Testis (tissue), 3 donors: ENCODE measurements around the gene TBC1D19. TPM values are rescaled to one million over a fixed set of nuclear protein-coding genes. Genes with fewer than 3 reads are reported as not detected.
A peak's percentile ranks its signal among the peaks of the same experiment; 100 is the strongest.
"Not testable (repeated sequence)": the region's sequence is repeated elsewhere in the genome, so short reads cannot be mapped to it uniquely, and the experiment has no call there.

ENCODE experiments used
- DNase-seq: peaks from one replicate; pipeline ENCODE4 v3.0.0-alpha.2; 2019
- H3K27ac ChIP-seq, 2 donors: fragments of 200-600 bp; sonication (generic); one replicate each; pipeline ENCODE4 v1.5.1; 2019
- H3K27me3 ChIP-seq: fragments of 200-600 bp; sonication (generic); one replicate; pipeline ENCODE4 v1.5.1; 2019
- H3K36me3 ChIP-seq: fragments of 200-600 bp; sonication (generic); one replicate; pipeline ENCODE4 v1.5.1; 2017; ENCODE audit warnings: low read depth; ENCODE audit errors: missing control alignments
- H3K4me1 ChIP-seq: fragments of 200-600 bp; sonication (generic); one replicate; pipeline ENCODE4 v1.5.1; 2019
- H3K4me3 ChIP-seq, 2 donors: fragments of 200-600 bp; sonication (generic); one replicate each; pipeline ENCODE4 v1.5.1; 2017 to 2019
- H3K9me3 ChIP-seq: fragments of 200-600 bp; sonication (generic); one replicate; pipeline ENCODE4 v1.5.1; 2017
- CTCF ChIP-seq, 3 experiments: fragments of 450-650 bp in 2 of 3; fragments of 200-600 bp in 1 of 3; sonication (generic) in 1 of 3; IDR thresholded peaks; one replicate each; pipeline ENCODE4 v1.5.1; 2016 to 2019; ENCODE audit warnings: antibody characterized with exemption in 3 of 3, mild to moderate bottlenecking in 2 of 3, moderate library complexity in 1 of 3
- POLR2A ChIP-seq: fragments of 450-650 bp; IDR thresholded peaks from one replicate; pipeline ENCODE4 v1.6.1; 2017; ENCODE audit warnings: antibody characterized with exemption, mild to moderate bottlenecking, moderate library complexity
- WGBS, 2 donors: methylation state at CpG; one replicate each; pipeline ENCODE4 v1.1.5; 2018; 5-methylcytosine and 5-hydroxymethylcytosine counted together
- intact Hi-C: fragments of 100-400 bp; cut with DNase I; formaldehyde crosslinking; loops from one replicate; pipeline ENCODE4 v1.15.1; 2023; ENCODE audit warnings: low total_unique reads
- polyA plus RNA-seq: library from polyadenylated mRNA; stranded (reverse); fragments of 350-450 nt; fragmentation: Illumina TruSeq; extraction: RNeasy Lipid Tissue Mini Kit (QIAGEN cat#74804); gene quantifications from one replicate; pipeline ENCODE4 v1.2.3, GENCODE V29; 2014; ENCODE audit warnings: low read depth, low replicate concordance; ENCODE audit not compliant: insufficient read depth
- total RNA-seq, 2 donors: library from RNA; depleted of rRNA; stranded (reverse); fragments of >200 nt; gene quantifications; one replicate each; pipeline ENCODE4 v1.2.3, GENCODE V29; 2016

Gene TBC1D19
- total and polyA plus RNA-seq, 3 donors from 2014 or later: 5.7 to 20.2 (median 13.9) TPM

GRCh38 chr4:26574563-26574962, 9.3 kb upstream of the TBC1D19 start:
- no peak overlapping the region for H3K4me3 ChIP-seq
- whole genome bisulfite sequencing, 2 donors: 62 to 63% methylated on average over 1 of the region's 1 CpG
- no peak for DNase-seq
- H3K27me3 ChIP-seq: no peaks in the 10 kb centered on the region
- no peak for TF ChIP-seq POLR2A
- intact Hi-C loops: no loop called here
- no peaks in the 10 kb centered on the region for H3K9me3 ChIP-seq
- no peaks in the 10 kb centered on the region for H3K4me1 ChIP-seq
- H3K36me3 ChIP-seq: no peaks in the 10 kb centered on the region
- no peak overlapping the region for H3K27ac ChIP-seq

- no peaks in the 10 kb centered on the region for H3K36me3 ChIP-seq
- DNase-seq: no peak
- no peaks in the 10 kb centered on the region for H3K27me3 ChIP-seq
- no peak overlapping the region for H3K27ac ChIP-seq
- H3K4me3 ChIP-seq: no peak overlapping the region
- H3K4me1 ChIP-seq: no peaks in the 10 kb centered on the region
- WGBS, 2 donors: 55 to 61% methylated on average over 7 of the region's 7 CpGs
- TF ChIP-seq CTCF (IDR thresholded peaks at IDR 0.05): no peak
- no peak for TF ChIP-seq POLR2A
- intact Hi-C loops: no loop called here
- H3K9me3 ChIP-seq: no peaks in the 10 kb centered on the region
These were observed 7.6 kb upstream of the TBC1D19 start for GRCh38 chr4:26576231-26576739.

GRCh38 chr4:26577066-26577465, 6.8 kb upstream of the TBC1D19 start:
- Histone ChIP-seq H3K4me1 (no peaks in the 10 kb centered on the region), H3K9me3 (no peaks in the 10 kb centered on the region), H3K27me3 (no peaks in the 10 kb centered on the region), H3K27ac (no peak overlapping the region), H3K4me3 (no peak overlapping the region), H3K36me3 (no peaks in the 10 kb centered on the region)
- DNase-seq: no peak
- intact Hi-C loops: no loop called here
- TF ChIP-seq POLR2A (no peak), CTCF (IDR thresholded peaks at IDR 0.05) (no peak)
- 73 to 85% methylated on average over 2 of the region's 2 CpGs for WGBS, 2 donors

GRCh38 chr4:26579169-26579568, 4.7 kb upstream of the TBC1D19 start:
- Histone ChIP-seq H3K4me1 (no peaks in the 10 kb centered on the region), H3K36me3 (no peaks in the 10 kb centered on the region), H3K9me3 (no peaks in the 10 kb centered on the region), H3K27ac (no peak overlapping the region), H3K27me3 (no peaks in the 10 kb centered on the region), H3K4me3 (no peak overlapping the region)
- WGBS, 2 donors: 88 to 92% methylated on average over 5 of the region's 5 CpGs
- intact Hi-C loops: no loop called here
- no peak for TF ChIP-seq CTCF (IDR thresholded peaks at IDR 0.05)
- TF ChIP-seq POLR2A: no peak
- DNase-seq: no peak

- H3K9me3 ChIP-seq, H3K4me3 ChIP-seq, intact Hi-C loops, H3K4me1 ChIP-seq, DNase-seq, H3K36me3 ChIP-seq, H3K27me3 ChIP-seq, H3K27ac ChIP-seq: not testable (repeated sequence)
- WGBS, 2 donors: 92 to 93% methylated on average over 4 of the region's 4 CpGs
These were observed 2.5 kb upstream of the TBC1D19 start for GRCh38 chr4:26581341-26581740.

GRCh38 chr4:26583538-26583864, 383 bp upstream of the TBC1D19 start:
- TF ChIP-seq CTCF (IDR thresholded peaks at IDR 0.05) (no peak), POLR2A (no peak)
- intact Hi-C loops: no loop called here
- H3K4me3 ChIP-seq: peak overlapping the region; percentile 66 to 76
- peak overlapping the region; percentile 53 to 79 for H3K27ac ChIP-seq
- DNase-seq: no peak
- no peaks in the 10 kb centered on the region for H3K9me3 ChIP-seq
- no peaks in the 10 kb centered on the region for H3K27me3 ChIP-seq
- 1% methylated on average over 11 of the region's 11 CpGs for WGBS, 2 donors
- no peaks in the 10 kb centered on the region for H3K4me1 ChIP-seq
- no peaks in the 10 kb centered on the region for H3K36me3 ChIP-seq
